ENCODE measurements around the gene SNX4.

The SNX4 gene

GRCh38 chr3:125477701-125478100 is 42.3 kb downstream of the SNX4 start:
- H3K36me3 ChIP-seq (ENCODE audit: control insufficient read depth in 1 of 2, insufficient read depth in 2 of 2, low read length in 2 of 2), result peaks cover 4 to 34% of the 10 kb centered on the region in 2 donors
- H3K4me3 ChIP-seq (ENCODE audit: low read depth in 1 of 2, low read length in 2 of 2), result no peak overlapping the region
- no peak overlapping the region for H3K27ac ChIP-seq (ENCODE audit: low read depth, low read length)
- H3K9me3 ChIP-seq (ENCODE audit: control insufficient read depth in 1 of 2, low read length in 2 of 2), result no peaks in the 10 kb centered on the region
- H3K9ac ChIP-seq (ENCODE audit: low read depth in 1 of 2, low read length in 2 of 2), result no peak overlapping the region
- no peaks in the 10 kb centered on the region for H3K27me3 ChIP-seq (ENCODE audit: control insufficient read depth in 1 of 2, insufficient read depth in 2 of 2, low read length in 2 of 2)
- peaks cover 0 to 9% of the 10 kb centered on the region in 2 donors for H3K4me1 ChIP-seq (ENCODE audit: control insufficient read depth in 1 of 2, insufficient read depth in 2 of 2, low read length in 2 of 2)

GRCh38 chr3:125470671-125471070 is 49.3 kb downstream of the SNX4 start:
- Histone ChIP-seq H3K36me3 (ENCODE audit: control insufficient read depth in 1 of 2, insufficient read depth in 2 of 2, low read length in 2 of 2) (peaks cover 7 to 42% of the 10 kb centered on the region in 2 donors), H3K27ac (ENCODE audit: low read depth, low read length) (no peak overlapping the region)

GRCh38 chr3:125462722-125463299 is 57.2 kb downstream of the SNX4 start:
- H3K36me3 ChIP-seq (ENCODE audit: control insufficient read depth in 1 of 2, insufficient read depth in 2 of 2, low read length in 2 of 2), result peaks cover 12 to 33% of the 10 kb centered on the region in 2 donors
- no peak overlapping the region for H3K27ac ChIP-seq (ENCODE audit: low read depth, low read length)
- no peaks in the 10 kb centered on the region for H3K9me3 ChIP-seq (ENCODE audit: control insufficient read depth in 1 of 2, low read length in 2 of 2)
- no peaks in the 10 kb centered on the region for H3K27me3 ChIP-seq (ENCODE audit: control insufficient read depth in 1 of 2, insufficient read depth in 2 of 2, low read length in 2 of 2)
- no peak overlapping the region for H3K9ac ChIP-seq (ENCODE audit: low read depth in 1 of 2, low read length in 2 of 2)
- H3K4me3 ChIP-seq (ENCODE audit: low read depth in 1 of 2, low read length in 2 of 2), result no peak overlapping the region
- H3K4me1 ChIP-seq (ENCODE audit: control insufficient read depth in 1 of 2, insufficient read depth in 2 of 2, low read length in 2 of 2), result peaks cover 4 to 5% of the 10 kb centered on the region in 2 donors

More at GRCh38 chr3:125470671-125471070, 49.3 kb downstream of the SNX4 start:
- no peaks in the 10 kb centered on the region for H3K4me1 ChIP-seq (ENCODE audit: control insufficient read depth in 1 of 2, insufficient read depth in 2 of 2, low read length in 2 of 2)
- no peaks in the 10 kb centered on the region for H3K9me3 ChIP-seq (ENCODE audit: control insufficient read depth in 1 of 2, low read length in 2 of 2)
- H3K4me3 ChIP-seq (ENCODE audit: low read depth in 1 of 2, low read length in 2 of 2), result no peak overlapping the region
- no peaks in the 10 kb centered on the region for H3K27me3 ChIP-seq (ENCODE audit: control insufficient read depth in 1 of 2, insufficient read depth in 2 of 2, low read length in 2 of 2)
- H3K9ac ChIP-seq (ENCODE audit: low read depth in 1 of 2, low read length in 2 of 2), result no peak overlapping the region

GRCh38 chr3:125461896-125462295 is 58.1 kb downstream of the SNX4 start:
- peaks cover 4 to 5% of the 10 kb centered on the region in 2 donors for H3K4me1 ChIP-seq (ENCODE audit: control insufficient read depth in 1 of 2, insufficient read depth in 2 of 2, low read length in 2 of 2)
- H3K27me3 ChIP-seq (ENCODE audit: control insufficient read depth in 1 of 2, insufficient read depth in 2 of 2, low read length in 2 of 2), result no peaks in the 10 kb centered on the region
- no peak overlapping the region for H3K9ac ChIP-seq (ENCODE audit: low read depth in 1 of 2, low read length in 2 of 2)
- H3K36me3 ChIP-seq (ENCODE audit: control insufficient read depth in 1 of 2, insufficient read depth in 2 of 2, low read length in 2 of 2), result peaks cover 15 to 31% of the 10 kb centered on the region in 2 donors
- no peak overlapping the region for H3K27ac ChIP-seq (ENCODE audit: low read depth, low read length)
- H3K4me3 ChIP-seq (ENCODE audit: low read depth in 1 of 2, low read length in 2 of 2), result no peak overlapping the region
- no peaks in the 10 kb centered on the region for H3K9me3 ChIP-seq (ENCODE audit: control insufficient read depth in 1 of 2, low read length in 2 of 2)

- Histone ChIP-seq H3K36me3 (ENCODE audit: control insufficient read depth in 1 of 2, insufficient read depth in 2 of 2, low read length in 2 of 2) (peaks cover 24 to 47% of the 10 kb centered on the region in 2 donors), H3K4me3 (ENCODE audit: low read depth in 1 of 2, low read length in 2 of 2) (no peak overlapping the region), H3K9me3 (ENCODE audit: control insufficient read depth in 1 of 2, low read length in 2 of 2) (no peaks in the 10 kb centered on the region), H3K9ac (ENCODE audit: low read depth in 1 of 2, low read length in 2 of 2) (no peak overlapping the region), H3K4me1 (ENCODE audit: control insufficient read depth in 1 of 2, insufficient read depth in 2 of 2, low read length in 2 of 2) (peaks cover 4 to 5% of the 10 kb centered on the region in 2 donors), H3K27ac (ENCODE audit: low read depth, low read length) (no peak overlapping the region), H3K27me3 (ENCODE audit: control insufficient read depth in 1 of 2, insufficient read depth in 2 of 2, low read length in 2 of 2) (no peaks in the 10 kb centered on the region)
Observed at GRCh38 chr3:125460233-125460632, 59.8 kb downstream of the SNX4 start.

GRCh38 chr3:125443923-125444322 is 76.1 kb downstream of the SNX4 start:
- H3K27me3 ChIP-seq (ENCODE audit: control insufficient read depth in 1 of 2, insufficient read depth in 2 of 2, low read length in 2 of 2), result no peaks in the 10 kb centered on the region
- H3K36me3 ChIP-seq (ENCODE audit: control insufficient read depth in 1 of 2, insufficient read depth in 2 of 2, low read length in 2 of 2), result peaks cover 8 to 9% of the 10 kb centered on the region in 2 donors
- H3K9me3 ChIP-seq (ENCODE audit: control insufficient read depth in 1 of 2, low read length in 2 of 2), result no peaks in the 10 kb centered on the region
- peaks cover 12 to 16% of the 10 kb centered on the region in 2 donors for H3K4me1 ChIP-seq (ENCODE audit: control insufficient read depth in 1 of 2, insufficient read depth in 2 of 2, low read length in 2 of 2)
- no peak overlapping the region for H3K4me3 ChIP-seq (ENCODE audit: low read depth in 1 of 2, low read length in 2 of 2)
- H3K9ac ChIP-seq (ENCODE audit: low read depth in 1 of 2, low read length in 2 of 2), result no peak overlapping the region
- H3K27ac ChIP-seq (ENCODE audit: low read depth, low read length), result no peak overlapping the region

GRCh38 chr3:125442506-125442905 is 77.5 kb downstream of the SNX4 start:
- Histone ChIP-seq H3K27me3 (ENCODE audit: control insufficient read depth in 1 of 2, insufficient read depth in 2 of 2, low read length in 2 of 2) (no peaks in the 10 kb centered on the region), H3K4me1 (ENCODE audit: control insufficient read depth in 1 of 2, insufficient read depth in 2 of 2, low read length in 2 of 2) (peaks cover 22 to 23% of the 10 kb centered on the region in 2 donors), H3K9ac (ENCODE audit: low read depth in 1 of 2, low read length in 2 of 2) (no peak overlapping the region), H3K27ac (ENCODE audit: low read depth, low read length) (no peak overlapping the region), H3K4me3 (ENCODE audit: low read depth in 1 of 2, low read length in 2 of 2) (no peak overlapping the region), H3K9me3 (ENCODE audit: control insufficient read depth in 1 of 2, low read length in 2 of 2) (no peaks in the 10 kb centered on the region), H3K36me3 (ENCODE audit: control insufficient read depth in 1 of 2, insufficient read depth in 2 of 2, low read length in 2 of 2) (peaks cover 7 to 8% of the 10 kb centered on the region in 2 donors)

- Histone ChIP-seq H3K9ac (ENCODE audit: low read depth in 1 of 2, low read length in 2 of 2) (no peak overlapping the region), H3K27ac (ENCODE audit: low read depth, low read length) (no peak overlapping the region), H3K27me3 (ENCODE audit: control insufficient read depth in 1 of 2, insufficient read depth in 2 of 2, low read length in 2 of 2) (no peaks in the 10 kb centered on the region), H3K4me3 (ENCODE audit: low read depth in 1 of 2, low read length in 2 of 2) (no peak overlapping the region), H3K4me1 (ENCODE audit: control insufficient read depth in 1 of 2, insufficient read depth in 2 of 2, low read length in 2 of 2) (peaks cover 26 to 35% of the 10 kb centered on the region in 2 donors), H3K9me3 (ENCODE audit: control insufficient read depth in 1 of 2, low read length in 2 of 2) (no peaks in the 10 kb centered on the region), H3K36me3 (ENCODE audit: control insufficient read depth in 1 of 2, insufficient read depth in 2 of 2, low read length in 2 of 2) (peaks cover 0 to 5% of the 10 kb centered on the region in 2 donors)
Observed at GRCh38 chr3:125440970-125441369, 79.0 kb downstream of the SNX4 start.

- H3K36me3 ChIP-seq (ENCODE audit: control insufficient read depth in 1 of 2, insufficient read depth in 2 of 2, low read length in 2 of 2), result peaks cover 0 to 5% of the 10 kb centered on the region in 2 donors
- H3K4me1 ChIP-seq (ENCODE audit: control insufficient read depth in 1 of 2, insufficient read depth in 2 of 2, low read length in 2 of 2), result peaks cover 26 to 35% of the 10 kb centered on the region in 2 donors
- H3K9ac ChIP-seq (ENCODE audit: low read depth in 1 of 2, low read length in 2 of 2), result no peak overlapping the region
- peak overlapping the region in 1 of 2 donors; percentile 11 for H3K4me3 ChIP-seq (ENCODE audit: low read depth in 1 of 2, low read length in 2 of 2)
- H3K9me3 ChIP-seq (ENCODE audit: control insufficient read depth in 1 of 2, low read length in 2 of 2), result no peaks in the 10 kb centered on the region
- H3K27ac ChIP-seq (ENCODE audit: low read depth, low read length), result no peak overlapping the region
- H3K27me3 ChIP-seq (ENCODE audit: control insufficient read depth in 1 of 2, insufficient read depth in 2 of 2, low read length in 2 of 2), result no peaks in the 10 kb centered on the region
Observed at GRCh38 chr3:125440559-125440955, 79.4 kb downstream of the SNX4 start.

GRCh38 chr3:125437631-125438435 is 82.2 kb downstream of the SNX4 start:
- peaks cover 26 to 35% of the 10 kb centered on the region in 2 donors for H3K4me1 ChIP-seq (ENCODE audit: control insufficient read depth in 1 of 2, insufficient read depth in 2 of 2, low read length in 2 of 2)
- H3K4me3 ChIP-seq (ENCODE audit: low read depth in 1 of 2, low read length in 2 of 2), result peak overlapping the region in 1 of 2 donors; percentile 19
- no peaks in the 10 kb centered on the region for H3K36me3 ChIP-seq (ENCODE audit: control insufficient read depth in 1 of 2, insufficient read depth in 2 of 2, low read length in 2 of 2)
- H3K9me3 ChIP-seq (ENCODE audit: control insufficient read depth in 1 of 2, low read length in 2 of 2), result no peaks in the 10 kb centered on the region
- H3K27me3 ChIP-seq (ENCODE audit: control insufficient read depth in 1 of 2, insufficient read depth in 2 of 2, low read length in 2 of 2), result no peaks in the 10 kb centered on the region
- no peak overlapping the region for H3K27ac ChIP-seq (ENCODE audit: low read depth, low read length)
- H3K9ac ChIP-seq (ENCODE audit: low read depth in 1 of 2, low read length in 2 of 2), result no peak overlapping the region

Data from duodenal mucosa (tissue), 2 donors.